ENCODE measurements around the gene ANKRD53. TPM values are rescaled to one million over a fixed set of nuclear protein-coding genes. Genes with fewer than 3 reads are reported as not detected.
A peak's percentile ranks its signal among the peaks of the same experiment; 100 is the strongest.

The ANKRD53 gene
- total and polyA plus RNA-seq, 2 donors (not counting 1 experiment from before 2014, with no cell fraction given): 0.84 TPM

- H3K79me2 ChIP-seq (ENCODE audit: control insufficient read depth, insufficient read depth, low read length): peaks cover 30% of the 10 kb centered on the region
- H3K27ac ChIP-seq (ENCODE audit: low read length in 2 of 2): peak overlapping the region in 1 of 2 donors; percentile 77
- no peaks in the 10 kb centered on the region for H3K9me3 ChIP-seq (ENCODE audit: control extremely low read depth in 1 of 3, control insufficient read depth in 2 of 3, insufficient read depth in 1 of 3, low read length in 2 of 3)
- peaks cover 21 to 23% of the 10 kb centered on the region in 2 donors for H3K4me1 ChIP-seq (ENCODE audit: control insufficient read depth in 2 of 2, insufficient read depth in 2 of 2, low read length in 2 of 2)
- CTCF ChIA-PET: interaction anchor here (1.5 to 3.9 kb wide), 4 partner anchors 8 to 29 kb away, joined by 5 to 15 read pairs (median 8); partner anchors contain the start of gene ANKRD53
- no peak overlapping the region for H2AFZ ChIP-seq (ENCODE audit: insufficient read depth, low read depth, low read length, poor library complexity, severe bottlenecking)
- H3K27me3 Mint-ChIP-seq: no peaks in the 10 kb centered on the region
- H3K9me3 Mint-ChIP-seq (ENCODE audit: insufficient read depth): no peaks in the 10 kb centered on the region
- peak overlapping the region; percentile 77 for H3K9ac ChIP-seq (ENCODE audit: low read length)
- H3K4me3 ChIP-seq (ENCODE audit: control extremely low read depth in 1 of 5, extremely low read depth in 1 of 5, insufficient read depth in 1 of 5, low read depth in 2 of 5, low read length in 4 of 5): peak overlapping the region in 3 of 5 experiments; percentile 84 to 91 (median 89)
- WGBS (ENCODE audit: insufficient coverage): 92% methylated on average over 7 of the region's 12 CpGs
- H3K4me2 ChIP-seq (replicated peaks; ENCODE audit: low read depth, low read length, poor library complexity, severe bottlenecking): peak overlapping the region; percentile 88
- TF ChIP-seq EZH2 (IDR thresholded peaks at IDR 0.05; ENCODE audit: borderline replicate concordance, insufficient read depth, low read depth, low read length, poor library complexity, severe bottlenecking): no peak
- no peak for TF ChIP-seq CTCF (IDR thresholded peaks at IDR 0.05)
- ATAC-seq (ENCODE audit: low read depth) (no peak), DNase-seq (no peak)
- peaks cover 34% of the 10 kb centered on the region for H3K4me1 Mint-ChIP-seq
- H3K4me3 Mint-ChIP-seq: peak overlapping the region; percentile 94
- intact Hi-C loops (cut with micrococcal nuclease): no loop called here
- POLR2A ChIA-PET: no interaction called here
- peaks cover 16% of the 10 kb centered on the region for H4K20me1 ChIP-seq (ENCODE audit: control insufficient read depth, insufficient read depth, low read length, poor library complexity, severe bottlenecking)
- H3K27me3 ChIP-seq (replicated peaks in 1 of 4; ENCODE audit: control extremely low read depth in 1 of 4, control insufficient read depth in 3 of 4, insufficient read depth in 4 of 4, low read length in 3 of 4): no peaks in the 10 kb centered on the region
- peaks cover 1 to 37% of the 10 kb centered on the region in 2 experiments for H3K36me3 ChIP-seq (replicated peaks in 1 of 2; ENCODE audit: control extremely low read depth in 1 of 2, control insufficient read depth in 1 of 2, extremely low read depth in 1 of 2, insufficient read depth in 2 of 2, low read length in 1 of 2)
- peak overlapping the region; percentile 83 for H3K27ac Mint-ChIP-seq
Observed at GRCh38 chr2:70992945-70993853, 14.8 kb downstream of the ANKRD53 start.
